ENCODE data around the gene CNTNAP2. TPM values are rescaled to one million over a fixed set of nuclear protein-coding genes. Genes with fewer than 3 reads are reported as not detected.

CNTNAP2 gene
- total and polyA plus RNA-seq, 2 of the 13 experiments (the other 11 are each of a cell fraction or from before 2014, with no cell fraction given), result 0.40 to 0.42 TPM

GRCh38 chr7:147653456-147653855 is 1536.9 kb downstream of the CNTNAP2 start:
- peaks cover 35% of the 10 kb centered on the region for H3K9me3 ChIP-seq (ENCODE audit: low read length)
- H3K36me3 ChIP-seq (replicated peaks in 1 of 2; ENCODE audit: control insufficient read depth in 1 of 2, insufficient read depth in 2 of 2, low read length in 2 of 2), result no peaks in the 10 kb centered on the region
- WGBS (ENCODE audit: low lambda C conversion rate), result 14% methylated on average over 3 of the region's 3 CpGs
- H3K27me3 ChIP-seq (ENCODE audit: control insufficient read depth in 1 of 2, insufficient read depth in 2 of 2, low read length in 2 of 2), result no peaks in the 10 kb centered on the region
- in situ Hi-C loops (cut with HindIII; ENCODE audit: extremely low pct_ligation_motif_present, low pct_unique_long_range_greater_than_20kb) (no loop called here), intact Hi-C loops (cut with micrococcal nuclease; ENCODE audit: unreplicated experiment) (no loop called here)
- no peak overlapping the region for H3K9ac ChIP-seq (ENCODE audit: insufficient read depth, low read depth, low read length)
- H3K79me2 ChIP-seq (ENCODE audit: insufficient read depth, low read length), result no peaks in the 10 kb centered on the region
- H4K20me1 ChIP-seq (ENCODE audit: insufficient read depth, low read length), result no peaks in the 10 kb centered on the region
- BruUV-seq (replicated peaks), result no TSS peak
- FAIRE-seq, result no peak
- H2AFZ ChIP-seq (ENCODE audit: low read length), result no peak overlapping the region
- ATAC-seq, result no peak
- ChIA-PET CTCF (ENCODE audit: low intra/inter-chr PET ratio, low total read pairs) (no interaction called here), POLR2A (no interaction called here)
- no peak for DNase-seq (ENCODE audit: low spot score)
- H3K27ac ChIP-seq (ENCODE audit: extremely low read length, insufficient read depth, low read length), result no peak overlapping the region
- H3K4me3 ChIP-seq (replicated peaks in 1 of 3; ENCODE audit: insufficient read depth in 1 of 3, low read depth in 2 of 3, low read length in 3 of 3), result no peak overlapping the region
- H3K4me2 ChIP-seq (ENCODE audit: low read depth, low read length), result no peak overlapping the region
- TF ChIP-seq ZNF678 (CRISPR knock-in tag; IDR thresholded peaks at IDR 0.05) (no peak), POLR2A (IDR thresholded peaks at IDR 0.05; ENCODE audit: insufficient read depth in 1 of 2, low read depth in 2 of 2, low read length in 2 of 2) (no peak), ZNF337 (CRISPR knock-in tag; IDR thresholded peaks at IDR 0.05; ENCODE audit: borderline replicate concordance, low read depth) (no peak), ZBTB8A (CRISPR knock-in tag; IDR thresholded peaks at IDR 0.05; ENCODE audit: borderline replicate concordance, low read depth) (no peak), SRF (IDR thresholded peaks at IDR 0.05; ENCODE audit: low read depth, low read length) (no peak), ZNF263 (CRISPR knock-in tag; IDR thresholded peaks at IDR 0.05) (no peak), DDIT3 (CRISPR knock-in tag; IDR thresholded peaks at IDR 0.05) (no peak)
- H3K4me1 ChIP-seq (ENCODE audit: insufficient read depth, low read length), result no peaks in the 10 kb centered on the region

GRCh38 chr7:147658392-147658967 is 1541.9 kb downstream of the CNTNAP2 start:
- H3K9me3 ChIP-seq (ENCODE audit: low read length), result peaks cover 39% of the 10 kb centered on the region
- H3K4me1 ChIP-seq (ENCODE audit: insufficient read depth, low read length), result no peaks in the 10 kb centered on the region
- H4K20me1 ChIP-seq (ENCODE audit: insufficient read depth, low read length), result no peaks in the 10 kb centered on the region
- POLR2A ChIA-PET, result no interaction called here
- no TSS peak for BruUV-seq (replicated peaks)
- DNase-seq (ENCODE audit: low spot score) (no peak), ATAC-seq (no peak), FAIRE-seq (no peak)
- no peak overlapping the region for H3K4me3 ChIP-seq (replicated peaks in 1 of 3; ENCODE audit: insufficient read depth in 1 of 3, low read depth in 2 of 3, low read length in 3 of 3)
- no peak overlapping the region for H3K4me2 ChIP-seq (ENCODE audit: low read depth, low read length)
- H3K9ac ChIP-seq (ENCODE audit: insufficient read depth, low read depth, low read length), result no peak overlapping the region
- no peaks in the 10 kb centered on the region for H3K27me3 ChIP-seq (ENCODE audit: control insufficient read depth in 1 of 2, insufficient read depth in 2 of 2, low read length in 2 of 2)
- H3K27ac ChIP-seq (ENCODE audit: extremely low read length, insufficient read depth, low read length), result no peak overlapping the region
- intact Hi-C loops (cut with micrococcal nuclease; ENCODE audit: unreplicated experiment) (no loop called here), in situ Hi-C loops (cut with HindIII; ENCODE audit: extremely low pct_ligation_motif_present, low pct_unique_long_range_greater_than_20kb) (no loop called here)
- WGBS (ENCODE audit: low lambda C conversion rate), result 0% methylated on average over 2 of the region's 2 CpGs
- H3K36me3 ChIP-seq (replicated peaks in 1 of 2; ENCODE audit: control insufficient read depth in 1 of 2, insufficient read depth in 2 of 2, low read length in 2 of 2), result no peaks in the 10 kb centered on the region
- H3K79me2 ChIP-seq (ENCODE audit: insufficient read depth, low read length), result no peaks in the 10 kb centered on the region
- no peak for TF ChIP-seq ZNF432 (CRISPR knock-in tag; IDR thresholded peaks at IDR 0.05; ENCODE audit: borderline replicate concordance)
- TF ChIP-seq SP2 (CRISPR knock-in tag; IDR thresholded peaks at IDR 0.05), result no peak
- TF ChIP-seq MYPOP (CRISPR knock-in tag; IDR thresholded peaks at IDR 0.05), result no peak
- TF ChIP-seq ZKSCAN5 (CRISPR knock-in tag; IDR thresholded peaks at IDR 0.05), result no peak
- CTCF ChIA-PET (ENCODE audit: low intra/inter-chr PET ratio, low total read pairs), result no interaction called here
- H2AFZ ChIP-seq (ENCODE audit: low read length), result no peak overlapping the region
